Measurements from ENCODE around the gene M1AP. TPM values are rescaled to one million over a fixed set of nuclear protein-coding genes. Genes with fewer than 3 reads are reported as not detected.
"Not testable (repeated sequence)": the region's sequence is repeated elsewhere in the genome, so short reads cannot be mapped to it uniquely, and the experiment has no call there.

M1AP gene
- total RNA-seq, 4 donors from 2014 or later, result 0.81 TPM; not detected in 3

DNA sequence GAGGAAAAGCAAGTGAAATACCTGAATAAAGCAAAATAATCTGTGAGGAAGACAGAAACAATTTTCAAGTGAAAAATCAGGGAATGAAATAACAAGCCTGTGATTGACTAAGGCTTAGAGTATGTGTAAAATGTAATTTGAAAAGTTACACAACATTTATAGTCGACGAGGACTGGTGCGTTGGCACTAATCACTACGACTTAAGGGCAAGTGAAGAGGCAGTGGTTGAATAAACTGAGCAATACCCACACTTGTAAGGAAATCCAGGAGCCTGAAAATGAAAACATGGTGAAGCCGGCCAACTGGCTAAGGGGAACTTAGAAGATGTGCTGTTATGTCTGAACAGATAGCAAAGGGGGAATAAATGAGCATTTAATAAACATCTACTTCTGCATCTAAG is 80.2 kb downstream of the M1AP start:
- no peak for TF ChIP-seq POLR2AphosphoS5 (IDR thresholded peaks at IDR 0.05)
- TF ChIP-seq, protein P1, sequence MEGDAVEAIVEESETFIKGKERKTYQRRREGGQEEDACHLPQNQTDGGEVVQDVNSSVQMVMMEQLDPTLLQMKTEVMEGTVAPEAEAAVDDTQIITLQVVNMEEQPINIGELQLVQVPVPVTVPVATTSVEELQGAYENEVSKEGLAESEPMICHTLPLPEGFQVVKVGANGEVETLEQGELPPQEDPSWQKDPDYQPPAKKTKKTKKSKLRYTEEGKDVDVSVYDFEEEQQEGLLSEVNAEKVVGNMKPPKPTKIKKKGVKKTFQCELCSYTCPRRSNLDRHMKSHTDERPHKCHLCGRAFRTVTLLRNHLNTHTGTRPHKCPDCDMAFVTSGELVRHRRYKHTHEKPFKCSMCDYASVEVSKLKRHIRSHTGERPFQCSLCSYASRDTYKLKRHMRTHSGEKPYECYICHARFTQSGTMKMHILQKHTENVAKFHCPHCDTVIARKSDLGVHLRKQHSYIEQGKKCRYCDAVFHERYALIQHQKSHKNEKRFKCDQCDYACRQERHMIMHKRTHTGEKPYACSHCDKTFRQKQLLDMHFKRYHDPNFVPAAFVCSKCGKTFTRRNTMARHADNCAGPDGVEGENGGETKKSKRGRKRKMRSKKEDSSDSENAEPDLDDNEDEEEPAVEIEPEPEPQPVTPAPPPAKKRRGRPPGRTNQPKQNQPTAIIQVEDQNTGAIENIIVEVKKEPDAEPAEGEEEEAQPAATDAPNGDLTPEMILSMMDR (IDR thresholded peaks at IDR 0.05), result no peak
- TF ChIP-seq EP300 (IDR thresholded peaks at IDR 0.05), result no peak
- no peak for TF ChIP-seq POLR2A (IDR thresholded peaks at IDR 0.05)
- Histone ChIP-seq H3K4me1 (no peaks in the 10 kb centered on the region), H3K4me3 (no peak overlapping the region), H3K36me3 (no peaks in the 10 kb centered on the region), H3K27me3 (peaks cover 30% of the 10 kb centered on the region), H3K9me3 (no peaks in the 10 kb centered on the region), H3K27ac (no peak overlapping the region)
- WGBS, 2 donors (ENCODE audit: low coverage in 1 of 2), result 80 to 86% methylated on average over 4 to 5 of the region's 5 CpGs
- ATAC-seq, result no peak

DNA sequence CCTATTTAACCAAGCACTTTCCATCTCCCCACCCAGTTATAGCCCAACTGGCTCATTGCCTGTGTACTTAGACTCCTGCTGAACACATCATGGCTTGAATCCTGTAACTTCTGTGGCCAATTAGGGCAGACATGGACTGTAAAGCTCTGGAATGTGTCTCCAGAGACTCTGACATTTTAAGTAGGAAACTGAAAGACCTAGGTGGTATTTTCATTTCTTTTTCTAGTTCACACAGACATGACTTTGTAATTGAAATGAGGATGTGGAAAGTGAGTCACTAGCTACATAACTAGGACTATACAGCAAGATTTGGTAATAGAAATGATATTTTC is 81.4 kb downstream of the M1AP start:
- H3K27ac ChIP-seq, result no peak overlapping the region
- H3K27me3 ChIP-seq, result peaks cover 42% of the 10 kb centered on the region
- ATAC-seq, result no peak
- no peak overlapping the region for H3K4me3 ChIP-seq
- no peak for TF ChIP-seq EP300 (IDR thresholded peaks at IDR 0.05)
- no peak for TF ChIP-seq POLR2A (IDR thresholded peaks at IDR 0.05)
- TF ChIP-seq, protein P1 (IDR thresholded peaks at IDR 0.05), result no peak
- TF ChIP-seq POLR2AphosphoS5 (IDR thresholded peaks at IDR 0.05), result no peak
- H3K36me3 ChIP-seq, result no peaks in the 10 kb centered on the region
- no peaks in the 10 kb centered on the region for H3K4me1 ChIP-seq
- no peaks in the 10 kb centered on the region for H3K9me3 ChIP-seq

DNA sequence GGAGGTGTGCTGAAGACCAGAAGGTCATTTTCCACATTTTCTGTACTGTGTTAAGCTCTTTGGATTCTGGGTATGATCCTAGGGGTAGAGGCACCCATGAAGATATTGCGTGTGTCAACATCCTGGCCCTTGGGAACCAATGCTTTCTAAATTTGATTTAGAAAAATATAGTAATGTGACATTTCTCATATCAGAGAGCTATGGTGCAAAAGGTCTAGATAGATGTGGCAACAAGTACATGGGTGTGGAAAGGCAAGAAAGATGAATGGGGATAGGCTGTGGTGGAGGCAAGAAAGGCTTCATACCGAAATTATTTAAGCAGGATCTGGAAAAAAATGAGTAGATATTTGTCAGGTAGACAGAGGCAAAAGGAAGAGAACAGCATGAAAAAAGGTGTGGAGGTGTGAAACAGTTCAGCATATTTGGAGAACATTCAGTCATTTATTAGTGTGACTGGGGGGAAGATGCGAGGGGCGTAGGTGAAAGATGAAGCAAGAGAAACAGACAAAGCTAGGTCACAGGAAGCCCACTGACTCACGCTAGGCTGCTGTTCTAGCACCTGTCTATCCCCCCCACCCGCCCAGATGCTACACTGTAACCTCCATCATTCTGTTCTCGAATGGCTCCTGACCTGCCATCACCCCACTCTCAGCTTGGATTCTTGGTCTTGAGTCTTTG is 81.9 kb downstream of the M1AP start:
- H3K4me3 ChIP-seq, result no peak overlapping the region
- 66% methylated on average over 7 of the region's 7 CpGs for WGBS, 2 donors (ENCODE audit: low coverage in 1 of 2)
- ATAC-seq, result no peak
- TF ChIP-seq EP300 (IDR thresholded peaks at IDR 0.05) (no peak), POLR2A (IDR thresholded peaks at IDR 0.05) (no peak), POLR2AphosphoS5 (IDR thresholded peaks at IDR 0.05) (no peak)
- TF ChIP-seq, protein P1 (IDR thresholded peaks at IDR 0.05), result no peak
- H3K4me1 ChIP-seq, result no peaks in the 10 kb centered on the region
- H3K27ac ChIP-seq, result no peak overlapping the region
- H3K36me3 ChIP-seq, result no peaks in the 10 kb centered on the region
- H3K27me3 ChIP-seq, result peaks cover 47% of the 10 kb centered on the region
- H3K9me3 ChIP-seq, result no peaks in the 10 kb centered on the region

DNA sequence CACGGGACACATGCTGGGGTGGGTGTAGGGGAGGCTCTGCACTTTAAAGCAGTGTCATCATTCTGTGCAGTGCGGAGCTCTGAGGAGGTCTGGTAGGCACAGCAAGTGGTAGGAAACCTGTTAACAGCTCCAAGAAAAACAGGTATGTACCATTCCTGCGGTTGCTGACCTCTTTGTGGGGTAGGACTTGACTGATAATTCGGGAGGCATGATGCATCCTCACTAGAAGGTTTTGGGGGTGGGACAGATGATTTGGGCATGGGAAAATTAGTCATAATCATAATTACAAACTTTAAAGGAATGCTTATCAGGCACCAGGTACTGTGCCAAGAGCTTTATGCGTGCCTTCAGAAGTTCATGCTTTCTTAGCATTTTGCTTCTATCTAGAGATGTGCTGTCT is 83.9 kb downstream of the M1AP start:
- no peak for ATAC-seq
- TF ChIP-seq POLR2AphosphoS5 (IDR thresholded peaks at IDR 0.05) (no peak), EP300 (IDR thresholded peaks at IDR 0.05) (no peak), POLR2A (IDR thresholded peaks at IDR 0.05) (no peak)
- TF ChIP-seq, protein P1 (IDR thresholded peaks at IDR 0.05), result no peak
- Histone ChIP-seq H3K9me3 (no peaks in the 10 kb centered on the region), H3K4me3 (no peak overlapping the region), H3K4me1 (no peaks in the 10 kb centered on the region), H3K36me3 (no peaks in the 10 kb centered on the region), H3K27me3 (peaks cover 61% of the 10 kb centered on the region), H3K27ac (no peak overlapping the region)
- WGBS, 2 donors (ENCODE audit: low coverage in 1 of 2), result 43 to 65% methylated on average over 5 of the region's 5 CpGs

DNA sequence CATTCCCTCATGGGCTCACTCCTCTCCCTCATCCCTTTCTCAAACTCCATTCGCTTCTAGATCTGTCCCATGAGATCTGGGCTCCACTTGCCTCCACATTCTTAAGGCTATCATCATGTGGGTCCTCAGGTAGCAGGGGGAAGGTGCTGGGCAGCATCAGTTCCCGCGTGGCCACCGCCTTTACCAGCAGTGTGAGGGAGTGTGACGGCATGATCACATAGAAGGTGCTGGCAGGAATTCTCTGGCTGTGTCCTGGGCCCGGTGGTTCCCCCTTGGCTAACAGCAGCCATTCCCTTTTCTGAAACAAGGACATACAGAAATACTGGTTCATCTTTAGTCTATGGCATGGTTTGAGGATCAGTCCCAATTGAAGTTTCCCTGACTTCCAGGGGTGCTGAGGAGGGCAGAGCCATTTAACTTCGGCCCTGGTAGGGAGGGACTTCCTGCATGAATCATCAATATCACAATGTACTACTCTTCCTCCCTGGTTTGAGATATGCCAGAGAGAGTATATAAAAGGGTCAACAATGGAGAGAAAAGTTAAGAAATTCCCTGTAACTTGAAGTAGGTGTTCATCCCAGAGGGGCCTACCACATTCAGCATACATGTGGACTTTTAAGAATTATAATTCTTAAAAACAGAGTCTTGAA is 85.9 kb downstream of the M1AP start:
- no peaks in the 10 kb centered on the region for H3K36me3 ChIP-seq
- no peak overlapping the region for H3K4me3 ChIP-seq
- H3K9me3 ChIP-seq, result no peaks in the 10 kb centered on the region
- WGBS, 2 donors (ENCODE audit: low coverage in 1 of 2), result 67 to 80% methylated on average over 3 to 5 of the region's 7 CpGs
- H3K4me1 ChIP-seq, result no peaks in the 10 kb centered on the region
- no peak for ATAC-seq
- peaks cover 50% of the 10 kb centered on the region for H3K27me3 ChIP-seq
- TF ChIP-seq POLR2A (IDR thresholded peaks at IDR 0.05) (no peak), POLR2AphosphoS5 (IDR thresholded peaks at IDR 0.05) (no peak)
- no peak overlapping the region for H3K27ac ChIP-seq

DNA sequence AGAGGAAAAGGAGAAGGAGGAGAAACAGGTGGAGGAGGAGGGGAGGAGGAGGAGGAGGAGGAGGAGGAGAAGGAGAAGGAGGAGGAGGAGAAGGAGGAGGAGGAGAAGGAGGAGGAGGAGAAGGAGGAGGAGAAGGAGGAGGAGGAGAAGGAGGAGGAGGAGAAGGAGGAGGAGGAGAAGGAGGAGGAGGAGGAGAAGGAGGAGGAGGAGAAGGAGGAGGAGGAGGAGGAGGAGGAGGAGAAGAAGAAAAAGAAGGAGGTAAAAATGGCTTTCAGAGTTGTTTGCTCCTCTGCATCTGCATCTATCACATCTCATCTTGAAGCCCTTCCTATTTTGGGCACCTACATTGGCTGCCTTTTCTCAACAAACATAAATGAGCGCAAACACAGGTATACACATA is 87.1 kb downstream of the M1AP start:
- H3K4me1 ChIP-seq, H3K4me3 ChIP-seq, ATAC-seq, H3K9me3 ChIP-seq, H3K27ac ChIP-seq, H3K36me3 ChIP-seq: not testable (repeated sequence)
- peaks cover 46% of the 10 kb centered on the region for H3K27me3 ChIP-seq
- WGBS, 2 donors (ENCODE audit: low coverage in 1 of 2), result 100% methylated on average over 1 of the region's 1 CpG
